ENCODE results near the gene IQSEC1. TPM values are rescaled to one million over a fixed set of nuclear protein-coding genes. Genes with fewer than 3 reads are reported as not detected.
A peak's percentile ranks its signal among the peaks of the same experiment; 100 is the strongest.

The IQSEC1 gene
- total and polyA plus RNA-seq, 9 of the 15 experiments (the other 6 are each of a cell fraction or from before 2014, with no cell fraction given), result 0.56 to 39.0 (median 6.8) TPM

DNA sequence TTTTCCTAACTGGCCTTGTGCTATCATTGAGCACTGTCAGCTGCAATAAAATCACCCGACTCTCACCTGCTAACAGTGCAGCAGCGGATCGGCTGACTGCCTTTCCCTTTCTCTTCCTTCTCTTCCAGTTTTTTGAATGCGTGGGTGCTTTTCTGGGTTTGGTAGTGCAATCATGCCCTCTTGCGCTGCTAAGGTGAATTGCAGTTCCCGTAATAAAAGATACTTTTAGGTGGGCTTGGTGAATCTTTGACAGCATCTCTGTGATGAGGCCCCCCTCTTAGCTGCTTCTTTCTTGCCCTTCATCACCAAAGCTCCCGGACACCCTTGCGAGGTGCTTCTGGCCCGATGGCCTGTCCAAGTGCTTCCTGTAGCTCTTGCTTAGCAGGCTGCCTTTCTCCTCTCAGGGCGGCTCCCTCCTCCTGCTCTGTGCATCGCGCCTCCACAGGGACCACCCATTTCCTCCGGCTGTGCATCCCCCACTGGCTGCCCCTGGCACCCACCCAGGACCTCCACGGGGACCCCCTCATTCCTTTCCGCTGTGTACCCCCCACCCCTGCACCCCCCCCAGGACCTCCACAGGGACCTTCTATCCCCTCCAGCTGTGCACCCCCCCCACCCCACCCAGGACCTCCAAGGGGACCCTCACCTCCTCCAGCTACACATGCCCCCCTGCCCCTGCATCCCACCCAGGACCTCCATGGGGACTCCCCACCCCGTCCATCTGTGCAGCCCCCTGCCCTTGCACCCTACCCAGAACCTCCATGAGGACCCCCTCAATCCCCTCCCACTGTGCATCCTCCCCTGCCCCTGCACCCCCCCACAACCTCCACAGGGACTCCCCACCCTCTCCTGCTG, 181.0 kb downstream of the IQSEC1 start (continued):
- TF ChIP-seq ZFP36 (IDR thresholded peaks at IDR 0.05; ENCODE audit: low read depth, low read length, partially characterized antibody) (no peak), RBM39 (optimal IDR thresholded peaks at IDR 0.05; ENCODE audit: low read depth, low read length) (no peak), MAFF (IDR thresholded peaks at IDR 0.05; ENCODE audit: low read length) (0 out of 2 replicates have a peak, but pooled peaks have one; percentile 9), POLR3A (IDR thresholded peaks at IDR 0.05; ENCODE audit: borderline replicate concordance, extremely low read depth, insufficient read depth, insufficient read length) (no peak), ZNF668 (CRISPR knock-in tag; IDR thresholded peaks at IDR 0.05) (no peak), SLC30A9 (CRISPR knock-in tag; IDR thresholded peaks at IDR 0.05) (no peak), POU5F1 (IDR thresholded peaks at IDR 0.05; ENCODE audit: borderline replicate concordance, low read depth, low read length, partially characterized antibody) (no peak), CHD2 (IDR thresholded peaks at IDR 0.05; ENCODE audit: low read depth, low read length) (no peak), RBM14 (IDR thresholded peaks at IDR 0.05; ENCODE audit: borderline replicate concordance, insufficient read depth, low read depth, low read length) (no peak), POLR3G (IDR thresholded peaks at IDR 0.05; ENCODE audit: extremely low read depth, insufficient read length, insufficient replicate concordance) (no peak), ZNF408 (CRISPR knock-in tag; IDR thresholded peaks at IDR 0.05; ENCODE audit: low read depth) (no peak), ZNF77 (CRISPR knock-in tag; IDR thresholded peaks at IDR 0.05) (no peak), NR1H2 (CRISPR knock-in tag; IDR thresholded peaks at IDR 0.05) (no peak), BMI1 (IDR thresholded peaks at IDR 0.05; ENCODE audit: low read length) (no peak), SETDB1 (IDR thresholded peaks at IDR 0.05; ENCODE audit: low read length) (no peak), ELF2 (CRISPR knock-in tag; IDR thresholded peaks at IDR 0.05) (no peak), FOXJ2 (tag; IDR thresholded peaks at IDR 0.05) (no peak), HDGF (IDR thresholded peaks at IDR 0.05) (peak; percentile 79; the same call in 1 of the 2 replicates), ZNF551 (CRISPR knock-in tag; IDR thresholded peaks at IDR 0.05) (no peak), FOXA3 (CRISPR knock-in tag; conservative IDR thresholded peaks at IDR 0.05 in 1 of 2, IDR thresholded peaks at IDR 0.05 in 1 of 2) (no peak), ZFPM2 (CRISPR knock-in tag; IDR thresholded peaks at IDR 0.05) (no peak), EP400 (IDR thresholded peaks at IDR 0.05) (no peak), ZNF584 (CRISPR knock-in tag; IDR thresholded peaks at IDR 0.05; ENCODE audit: low read depth) (no peak), ZZZ3 (IDR thresholded peaks at IDR 0.05) (no peak)
- TF ChIP-seq, protein P1, sequence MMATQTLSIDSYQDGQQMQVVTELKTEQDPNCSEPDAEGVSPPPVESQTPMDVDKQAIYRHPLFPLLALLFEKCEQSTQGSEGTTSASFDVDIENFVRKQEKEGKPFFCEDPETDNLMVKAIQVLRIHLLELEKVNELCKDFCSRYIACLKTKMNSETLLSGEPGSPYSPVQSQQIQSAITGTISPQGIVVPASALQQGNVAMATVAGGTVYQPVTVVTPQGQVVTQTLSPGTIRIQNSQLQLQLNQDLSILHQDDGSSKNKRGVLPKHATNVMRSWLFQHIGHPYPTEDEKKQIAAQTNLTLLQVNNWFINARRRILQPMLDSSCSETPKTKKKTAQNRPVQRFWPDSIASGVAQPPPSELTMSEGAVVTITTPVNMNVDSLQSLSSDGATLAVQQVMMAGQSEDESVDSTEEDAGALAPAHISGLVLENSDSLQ (IDR thresholded peaks at IDR 0.05), result no peak
- TF ChIP-seq, protein P2, sequence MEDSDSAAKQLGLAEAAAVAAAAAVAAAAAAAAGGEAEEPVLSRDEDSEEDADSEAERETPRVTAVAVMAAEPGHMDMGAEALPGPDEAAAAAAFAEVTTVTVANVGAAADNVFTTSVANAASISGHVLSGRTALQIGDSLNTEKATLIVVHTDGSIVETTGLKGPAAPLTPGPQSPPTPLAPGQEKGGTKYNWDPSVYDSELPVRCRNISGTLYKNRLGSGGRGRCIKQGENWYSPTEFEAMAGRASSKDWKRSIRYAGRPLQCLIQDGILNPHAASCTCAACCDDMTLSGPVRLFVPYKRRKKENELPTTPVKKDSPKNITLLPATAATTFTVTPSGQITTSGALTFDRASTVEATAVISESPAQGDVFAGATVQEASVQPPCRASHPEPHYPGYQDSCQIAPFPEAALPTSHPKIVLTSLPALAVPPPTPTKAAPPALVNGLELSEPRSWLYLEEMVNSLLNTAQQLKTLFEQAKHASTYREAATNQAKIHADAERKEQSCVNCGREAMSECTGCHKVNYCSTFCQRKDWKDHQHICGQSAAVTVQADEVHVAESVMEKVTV (CRISPR knock-in tag; IDR thresholded peaks at IDR 0.05), result peak; percentile 98
- TF ChIP-seq, protein P3, sequence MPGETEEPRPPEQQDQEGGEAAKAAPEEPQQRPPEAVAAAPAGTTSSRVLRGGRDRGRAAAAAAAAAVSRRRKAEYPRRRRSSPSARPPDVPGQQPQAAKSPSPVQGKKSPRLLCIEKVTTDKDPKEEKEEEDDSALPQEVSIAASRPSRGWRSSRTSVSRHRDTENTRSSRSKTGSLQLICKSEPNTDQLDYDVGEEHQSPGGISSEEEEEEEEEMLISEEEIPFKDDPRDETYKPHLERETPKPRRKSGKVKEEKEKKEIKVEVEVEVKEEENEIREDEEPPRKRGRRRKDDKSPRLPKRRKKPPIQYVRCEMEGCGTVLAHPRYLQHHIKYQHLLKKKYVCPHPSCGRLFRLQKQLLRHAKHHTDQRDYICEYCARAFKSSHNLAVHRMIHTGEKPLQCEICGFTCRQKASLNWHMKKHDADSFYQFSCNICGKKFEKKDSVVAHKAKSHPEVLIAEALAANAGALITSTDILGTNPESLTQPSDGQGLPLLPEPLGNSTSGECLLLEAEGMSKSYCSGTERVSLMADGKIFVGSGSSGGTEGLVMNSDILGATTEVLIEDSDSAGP (CRISPR knock-in tag; IDR thresholded peaks at IDR 0.05), result no peak
